ENCODE data around the gene KIRREL2.

The KIRREL2 gene

GRCh38 chr19:35845215-35846037 is 11.3 kb upstream of the KIRREL2 start:
- no peak for DNase-seq

- DNase-seq: no peak
Measured at GRCh38 chr19:35846038-35846668, 10.6 kb upstream of the KIRREL2 start.

- no peak for DNase-seq
Measured at GRCh38 chr19:35847911-35848310, 8.8 kb upstream of the KIRREL2 start.

- DNase-seq: no peak
Measured at GRCh38 chr19:35848486-35848885, 8.2 kb upstream of the KIRREL2 start.

- DNase-seq: no peak
Measured at GRCh38 chr19:35848919-35849505, 7.7 kb upstream of the KIRREL2 start.

- no peak for DNase-seq
Measured at GRCh38 chr19:35851213-35852028, 5.3 kb upstream of the KIRREL2 start.

GRCh38 chr19:35852029-35852780 is 4.5 kb upstream of the KIRREL2 start, which contains the start of gene NPHS1:
NPHS1 (minus strand) TSS chr19:35852504; CDS start chr19:35851837, 667 bp downstream.
- DNase-seq: no peak

- no peak for DNase-seq
Measured at GRCh38 chr19:35853038-35853756, 3.5 kb upstream of the KIRREL2 start.

GRCh38 chr19:35858311-35858710 is 1.6 kb downstream of the KIRREL2 start:
- DNase-seq: no peak

GRCh38 chr19:35859414-35859813 is 2.7 kb downstream of the KIRREL2 start:
- DNase-seq: no peak

GRCh38 chr19:35860436-35860817 is 3.7 kb downstream of the KIRREL2 start:
- DNase-seq: no peak

GRCh38 chr19:35860818-35861639 is 4.3 kb downstream of the KIRREL2 start:
- DNase-seq: no peak

- no peak for DNase-seq
Measured at GRCh38 chr19:35861640-35862160, 5.0 kb downstream of the KIRREL2 start.

- DNase-seq: no peak
Measured at GRCh38 chr19:35862528-35862927, 5.8 kb downstream of the KIRREL2 start.

- DNase-seq: no peak
Measured at GRCh38 chr19:35863018-35863417, 6.3 kb downstream of the KIRREL2 start.

GRCh38 chr19:35868172-35868822 is 11.6 kb downstream of the KIRREL2 start, which contains the start of gene APLP1:
APLP1 (plus strand) TSS chr19:35868574; CDS start chr19:35868637, 63 bp downstream.
- DNase-seq: peak; percentile 90

GRCh38 chr19:35868823-35869326 is 12.2 kb downstream of the KIRREL2 start:
- DNase-seq: no peak

- DNase-seq: peak; percentile 92
Measured at GRCh38 chr19:35869327-35870123, 12.8 kb downstream of the KIRREL2 start.

All from activated effector memory CD4-positive, alpha-beta T cell treated with anti-CD3 and anti-CD28 coated beads, Interleukin-2, amount 50 U/mL, for 16 hours (primary cell).